K562 (cell line): ENCODE data around the gene YES1. TPM values are rescaled to one million over a fixed set of nuclear protein-coding genes. Genes with fewer than 3 reads are reported as not detected.

Source experiments
- ASH1L ChIP-seq: fragments of 450-650 bp; IDR thresholded peaks from 2 replicates; pipeline ENCODE4 v1.6.1; 2018; ENCODE audit warnings: borderline replicate concordance, mild to moderate bottlenecking, low read depth; ENCODE audit not compliant: partially characterized antibody
- BMI1 ChIP-seq: fragments of 150-350 bp; IDR thresholded peaks from 2 replicates; pipeline ENCODE4 v1.6.1; 2014; ENCODE audit warnings: low read length
- CBX8 ChIP-seq: fragments of 200-600 bp; sonication (generic); IDR thresholded peaks from 2 replicates; pipeline ENCODE4 v1.6.1; 2012; ENCODE audit warnings: borderline replicate concordance, mixed run types, low read depth, mild to moderate bottlenecking, moderate library complexity, mixed read lengths, low read length, control low read depth, inconsistent platforms; ENCODE audit not compliant: poor library complexity, severe bottlenecking; ENCODE audit errors: extremely low read depth
- E2F6 ChIP-seq, 2 experiments: IDR thresholded peaks; 2 replicates each; pipeline ENCODE4 v1.6.1; 2011; ENCODE audit warnings: borderline replicate concordance in 1 of 2, control low read depth in 1 of 2, low read depth in 1 of 2, low read length in 1 of 2, mild to moderate bottlenecking in 1 of 2, mixed read lengths in 1 of 2, moderate library complexity in 1 of 2; ENCODE audit not compliant: insufficient read depth in 1 of 2, insufficient read length in 1 of 2, poor library complexity in 1 of 2, severe bottlenecking in 1 of 2; ENCODE audit errors: extremely low read depth in 1 of 2
- FOXJ2 ChIP-seq: fragments of 200-800 bp; sonication (Bioruptor generic); IDR thresholded peaks from 2 replicates; pipeline ENCODE4 v1.6.1; 2016; ENCODE audit warnings: missing genetic modification characterization, missing compliant biosample characterization
- FOXP4 ChIP-seq: sonication (generic); formaldehyde crosslinking; IDR thresholded peaks from 2 replicates; pipeline ENCODE4 v1.8.0; 2022; ENCODE audit warnings: mild to moderate bottlenecking, missing genetic modification reagents, borderline replicate concordance
- FUS ChIP-seq: fragments of 200-400 bp; formaldehyde crosslinking; optimal IDR thresholded peaks from 2 replicates; pipeline ENCODE3; 2017; ENCODE audit warnings: low read depth, low read length
- HIVEP1 ChIP-seq: fragments of 250-450 bp; sonication (Bioruptor Pico); IDR thresholded peaks from 2 replicates; pipeline ENCODE4 v1.4.0; 2020; ENCODE audit warnings: mild to moderate bottlenecking
- MAFF ChIP-seq: IDR thresholded peaks from 2 replicates; pipeline ENCODE4 v1.6.1; 2012; ENCODE audit warnings: low read length, improper control_type of control experiment
- NFRKB ChIP-seq: fragments of 450-650 bp; IDR thresholded peaks from 2 replicates; pipeline ENCODE4 v1.6.1; 2016; ENCODE audit warnings: low read depth
- PCBP2 ChIP-seq: fragments of 200-400 bp; formaldehyde crosslinking; IDR thresholded peaks from 2 replicates; pipeline ENCODE4 v1.6.1; 2018; ENCODE audit warnings: low read length, low read depth, mild to moderate bottlenecking, moderate library complexity; ENCODE audit not compliant: poor library complexity, severe bottlenecking
- TBL1XR1 ChIP-seq, 2 experiments: IDR thresholded peaks; 2 replicates each; pipeline ENCODE4 v1.6.1; 2012; ENCODE audit warnings: improper control_type of control experiment in 2 of 2, low read length in 2 of 2, mild to moderate bottlenecking in 1 of 2
- TFAP4 ChIP-seq: sonication (generic); formaldehyde crosslinking; IDR thresholded peaks from 2 replicates; pipeline ENCODE4 v1.8.0; 2022; ENCODE audit warnings: missing genetic modification reagents, mild to moderate bottlenecking, moderate library complexity, borderline replicate concordance
- ZBTB33 ChIP-seq: sonication (generic); formaldehyde crosslinking; IDR thresholded peaks from 2 replicates; pipeline ENCODE4 v1.8.1; 2023; ENCODE audit warnings: mild to moderate bottlenecking, missing genetic modification reagents
- ZNF41 ChIP-seq: fragments of 250-450 bp; sonication (Bioruptor Pico); conservative IDR thresholded peaks from 2 replicates; pipeline ENCODE4 v1.4.0; 2020; ENCODE audit warnings: mild to moderate bottlenecking
- polyA plus RNA-seq, 8 experiments: library from polyadenylated mRNA; depleted of rRNA in 4 of 8; stranded (reverse) in 5 of 8; unstranded in 3 of 8; fragments of >200 nt; fragmentation: Nextera tagmentation in 2 of 8; fragmentation: Illumina TruSeq in 1 of 8; extraction: Ambion mirVana in 2 of 8; extraction: Trizol in 1 of 8; gene quantifications; 2 replicates each; pipeline versions ENCODE4 v1.2.1 to v1.2.3, GENCODE V29; 2011 to 2014; ENCODE audit warnings: inconsistent platforms in 1 of 8, missing spikeins in 1 of 8
- total RNA-seq, 7 experiments: library from RNA; depleted of rRNA in 6 of 7; stranded (reverse); fragments of >200 nt in 6 of 7; fragmentation: Illumina TruSeq in 2 of 7; extraction: Trizol in 2 of 7; gene quantifications; 2 replicates each; pipeline versions ENCODE4 v1.2.1 to v1.2.3, GENCODE V29; 2011 to 2021; ENCODE audit warnings: low replicate concordance in 1 of 7

The YES1 gene
- total and polyA plus RNA-seq, 9 of the 15 experiments (the other 6 are each of a cell fraction or from before 2014, with no cell fraction given) = 37.2 to 115 (median 77.7) TPM

- TF ChIP-seq FOXP4 (CRISPR knock-in tag) (no peak), TBL1XR1 (IDR thresholded peaks at IDR 0.05; ENCODE audit: low read length in 2 of 2) (peak in 1 of 2 experiments; percentile 53; a peak in 3 of 4 replicates), BMI1 (no peak), NFRKB (peak; percentile 11; the same call in 1 of the 2 replicates), PCBP2 (no peak), FOXJ2 (tag) (no peak; the same call in none of the 2 replicates), ZNF41 (no peak), HIVEP1 (CRISPR knock-in tag) (no peak), ASH1L (peak; percentile 10), E2F6 (IDR thresholded peaks at IDR 0.05; ENCODE audit: borderline replicate concordance in 1 of 2, extremely low read depth in 1 of 2, insufficient read depth in 1 of 2, insufficient read length in 1 of 2, low read depth in 1 of 2, low read length in 1 of 2, poor library complexity in 1 of 2, severe bottlenecking in 1 of 2) (no peak), TFAP4 (CRISPR knock-in tag) (peak; percentile 63; the same call in 1 of the 2 replicates), ZBTB33 (CRISPR knock-in tag) (0 out of 2 replicates have a peak, but pooled peaks have one; percentile 36), CBX8 (no peak), MAFF (no peak; the same call in 1 of the 2 replicates), FUS (peak; percentile 9)
Observed at GRCh38 chr18:813172-814071, 1.4 kb upstream of the YES1 start (continued).
